ENCODE results near the gene GPR65.

DNA sequence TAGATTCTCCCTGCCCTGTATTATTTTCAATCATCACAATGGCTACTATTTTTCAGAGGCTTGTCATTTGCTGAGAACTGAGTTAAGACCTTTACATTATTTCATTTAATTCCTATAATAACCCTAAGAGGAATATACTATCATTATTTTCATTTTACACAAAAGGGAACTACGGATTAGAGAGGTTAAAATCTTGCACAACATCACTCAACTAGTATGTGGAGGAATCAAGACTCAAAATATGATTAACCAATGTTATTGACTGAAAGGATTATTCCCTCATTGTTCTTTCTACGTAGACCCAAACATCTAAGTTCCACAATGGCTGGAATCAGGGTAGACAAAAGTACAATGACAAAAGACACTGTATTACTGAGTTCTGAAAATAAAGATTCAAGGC is 45.0 kb downstream of the GPR65 start:
- TF ChIP-seq POLR2A (IDR thresholded peaks at IDR 0.05): no peak
- TF ChIP-seq, protein P1, sequence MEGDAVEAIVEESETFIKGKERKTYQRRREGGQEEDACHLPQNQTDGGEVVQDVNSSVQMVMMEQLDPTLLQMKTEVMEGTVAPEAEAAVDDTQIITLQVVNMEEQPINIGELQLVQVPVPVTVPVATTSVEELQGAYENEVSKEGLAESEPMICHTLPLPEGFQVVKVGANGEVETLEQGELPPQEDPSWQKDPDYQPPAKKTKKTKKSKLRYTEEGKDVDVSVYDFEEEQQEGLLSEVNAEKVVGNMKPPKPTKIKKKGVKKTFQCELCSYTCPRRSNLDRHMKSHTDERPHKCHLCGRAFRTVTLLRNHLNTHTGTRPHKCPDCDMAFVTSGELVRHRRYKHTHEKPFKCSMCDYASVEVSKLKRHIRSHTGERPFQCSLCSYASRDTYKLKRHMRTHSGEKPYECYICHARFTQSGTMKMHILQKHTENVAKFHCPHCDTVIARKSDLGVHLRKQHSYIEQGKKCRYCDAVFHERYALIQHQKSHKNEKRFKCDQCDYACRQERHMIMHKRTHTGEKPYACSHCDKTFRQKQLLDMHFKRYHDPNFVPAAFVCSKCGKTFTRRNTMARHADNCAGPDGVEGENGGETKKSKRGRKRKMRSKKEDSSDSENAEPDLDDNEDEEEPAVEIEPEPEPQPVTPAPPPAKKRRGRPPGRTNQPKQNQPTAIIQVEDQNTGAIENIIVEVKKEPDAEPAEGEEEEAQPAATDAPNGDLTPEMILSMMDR (IDR thresholded peaks at IDR 0.05): no peak
